Activated naive CD8-positive, alpha-beta T cell (primary cell): ENCODE data around the gene RBM20.

ENCODE experiments used
- H3K27ac Mint-ChIP-seq: one replicate; pipeline ENCODE4 v1.8.0; 2021; ENCODE audit warnings: mixed read lengths
- H3K27me3 Mint-ChIP-seq: one replicate; pipeline ENCODE4 v1.8.0; 2021; ENCODE audit warnings: mixed read lengths
- H3K36me3 Mint-ChIP-seq: one replicate; pipeline ENCODE4 v1.8.0; 2021; ENCODE audit warnings: mixed read lengths
- H3K4me1 Mint-ChIP-seq: one replicate; pipeline ENCODE4 v1.8.0; 2021; ENCODE audit warnings: low read depth, mixed read lengths
- H3K4me3 Mint-ChIP-seq: one replicate; pipeline ENCODE4 v1.8.0; 2021; ENCODE audit warnings: mild to moderate bottlenecking, mixed read lengths
- H3K9me3 Mint-ChIP-seq: one replicate; pipeline ENCODE4 v1.8.0; 2021; ENCODE audit warnings: low read depth, mixed read lengths

Gene RBM20

GRCh38 chr10:110805292-110805691 is 161.2 kb downstream of the RBM20 start:
- Mint-ChIP-seq H3K4me1 (peaks cover 46% of the 10 kb centered on the region), H3K4me3 (peak overlapping the region; percentile 9), H3K27ac (no peak overlapping the region), H3K36me3 (peaks cover 2% of the 10 kb centered on the region), H3K9me3 (no peaks in the 10 kb centered on the region), H3K27me3 (no peaks in the 10 kb centered on the region)

- Mint-ChIP-seq H3K4me1 (peaks cover 46% of the 10 kb centered on the region), H3K27ac (no peak overlapping the region)
Observed at GRCh38 chr10:110806335-110806734, 162.2 kb downstream of the RBM20 start.

GRCh38 chr10:110808123-110808522 is 164.0 kb downstream of the RBM20 start:
- no peaks in the 10 kb centered on the region for H3K9me3 Mint-ChIP-seq
- H3K36me3 Mint-ChIP-seq = no peaks in the 10 kb centered on the region
- no peak overlapping the region for H3K4me3 Mint-ChIP-seq
- H3K4me1 Mint-ChIP-seq = peaks cover 33% of the 10 kb centered on the region
- H3K27ac Mint-ChIP-seq = no peak overlapping the region
- H3K27me3 Mint-ChIP-seq = no peaks in the 10 kb centered on the region

More at GRCh38 chr10:110806335-110806734, 162.2 kb downstream of the RBM20 start:
- Mint-ChIP-seq H3K27me3 (no peaks in the 10 kb centered on the region), H3K4me3 (no peak overlapping the region), H3K36me3 (peaks cover 2% of the 10 kb centered on the region), H3K9me3 (no peaks in the 10 kb centered on the region)

GRCh38 chr10:110808615-110809014 is 164.5 kb downstream of the RBM20 start:
- no peaks in the 10 kb centered on the region for H3K27me3 Mint-ChIP-seq
- H3K36me3 Mint-ChIP-seq = no peaks in the 10 kb centered on the region
- no peak overlapping the region for H3K27ac Mint-ChIP-seq
- H3K4me1 Mint-ChIP-seq = peaks cover 29% of the 10 kb centered on the region
- no peaks in the 10 kb centered on the region for H3K9me3 Mint-ChIP-seq
- H3K4me3 Mint-ChIP-seq = no peak overlapping the region

GRCh38 chr10:110810625-110811024 is 166.5 kb downstream of the RBM20 start:
- H3K27me3 Mint-ChIP-seq = no peaks in the 10 kb centered on the region
- H3K4me3 Mint-ChIP-seq = no peak overlapping the region
- peaks cover 23% of the 10 kb centered on the region for H3K4me1 Mint-ChIP-seq
- H3K27ac Mint-ChIP-seq = no peak overlapping the region
- no peaks in the 10 kb centered on the region for H3K36me3 Mint-ChIP-seq
- no peaks in the 10 kb centered on the region for H3K9me3 Mint-ChIP-seq

GRCh38 chr10:110811791-110812581 is 167.8 kb downstream of the RBM20 start:
- no peaks in the 10 kb centered on the region for H3K27me3 Mint-ChIP-seq
- H3K4me1 Mint-ChIP-seq = peaks cover 32% of the 10 kb centered on the region
- H3K27ac Mint-ChIP-seq = no peak overlapping the region
- H3K4me3 Mint-ChIP-seq = no peak overlapping the region
- H3K36me3 Mint-ChIP-seq = no peaks in the 10 kb centered on the region
- no peaks in the 10 kb centered on the region for H3K9me3 Mint-ChIP-seq

GRCh38 chr10:110812583-110812982 is 168.4 kb downstream of the RBM20 start:
- H3K36me3 Mint-ChIP-seq = no peaks in the 10 kb centered on the region
- H3K4me3 Mint-ChIP-seq = no peak overlapping the region
- H3K9me3 Mint-ChIP-seq = no peaks in the 10 kb centered on the region
- H3K27ac Mint-ChIP-seq = no peak overlapping the region
- peaks cover 38% of the 10 kb centered on the region for H3K4me1 Mint-ChIP-seq
- H3K27me3 Mint-ChIP-seq = no peaks in the 10 kb centered on the region

GRCh38 chr10:110813743-110814472 is 169.8 kb downstream of the RBM20 start:
- Mint-ChIP-seq H3K36me3 (no peaks in the 10 kb centered on the region), H3K4me3 (no peak overlapping the region), H3K27ac (no peak overlapping the region), H3K9me3 (no peaks in the 10 kb centered on the region), H3K27me3 (no peaks in the 10 kb centered on the region), H3K4me1 (peaks cover 38% of the 10 kb centered on the region)

- Mint-ChIP-seq H3K4me3 (no peak overlapping the region), H3K36me3 (no peaks in the 10 kb centered on the region), H3K27me3 (no peaks in the 10 kb centered on the region), H3K9me3 (no peaks in the 10 kb centered on the region), H3K27ac (peak overlapping the region; percentile 68), H3K4me1 (peaks cover 38% of the 10 kb centered on the region)
Observed at GRCh38 chr10:110815354-110816004, 171.3 kb downstream of the RBM20 start.

GRCh38 chr10:110817614-110818013 is 173.5 kb downstream of the RBM20 start:
- no peaks in the 10 kb centered on the region for H3K27me3 Mint-ChIP-seq
- H3K4me3 Mint-ChIP-seq = no peak overlapping the region
- H3K4me1 Mint-ChIP-seq = peaks cover 41% of the 10 kb centered on the region
- no peaks in the 10 kb centered on the region for H3K36me3 Mint-ChIP-seq
- H3K9me3 Mint-ChIP-seq = no peaks in the 10 kb centered on the region
- peak overlapping the region; percentile 37 for H3K27ac Mint-ChIP-seq

- no peaks in the 10 kb centered on the region for H3K27me3 Mint-ChIP-seq
- peaks cover 40% of the 10 kb centered on the region for H3K4me1 Mint-ChIP-seq
- no peaks in the 10 kb centered on the region for H3K36me3 Mint-ChIP-seq
- no peak overlapping the region for H3K4me3 Mint-ChIP-seq
- no peak overlapping the region for H3K27ac Mint-ChIP-seq
- H3K9me3 Mint-ChIP-seq = no peaks in the 10 kb centered on the region
Observed at GRCh38 chr10:110818311-110819256, 174.4 kb downstream of the RBM20 start.

GRCh38 chr10:110820321-110820814 is 176.2 kb downstream of the RBM20 start:
- no peaks in the 10 kb centered on the region for H3K9me3 Mint-ChIP-seq
- H3K27ac Mint-ChIP-seq = no peak overlapping the region
- H3K27me3 Mint-ChIP-seq = no peaks in the 10 kb centered on the region
- no peak overlapping the region for H3K4me3 Mint-ChIP-seq
- H3K4me1 Mint-ChIP-seq = peaks cover 28% of the 10 kb centered on the region
- no peaks in the 10 kb centered on the region for H3K36me3 Mint-ChIP-seq

- Mint-ChIP-seq H3K4me1 (peaks cover 18% of the 10 kb centered on the region), H3K9me3 (no peaks in the 10 kb centered on the region), H3K4me3 (no peak overlapping the region), H3K27me3 (no peaks in the 10 kb centered on the region), H3K27ac (no peak overlapping the region), H3K36me3 (no peaks in the 10 kb centered on the region)
Observed at GRCh38 chr10:110821508-110821907, 177.4 kb downstream of the RBM20 start.

GRCh38 chr10:110822035-110822711 is 178.0 kb downstream of the RBM20 start:
- Mint-ChIP-seq H3K4me1 (peaks cover 11% of the 10 kb centered on the region), H3K27me3 (no peaks in the 10 kb centered on the region), H3K4me3 (no peak overlapping the region), H3K36me3 (no peaks in the 10 kb centered on the region), H3K9me3 (no peaks in the 10 kb centered on the region), H3K27ac (no peak overlapping the region)
